ENCODE measurements around the gene ERBB4. TPM values are rescaled to one million over a fixed set of nuclear protein-coding genes. Genes with fewer than 3 reads are reported as not detected.

The ERBB4 gene
- total RNA-seq, 1 donor from 2014 or later = 1.2 TPM

GRCh38 chr2:211877061-211877460 is 661.5 kb downstream of the ERBB4 start:
- Histone ChIP-seq H2AFZ (ENCODE audit: low read depth, low read length) (peak overlapping the region; percentile 11), H3K79me2 (ENCODE audit: insufficient read depth, low read length) (no peaks in the 10 kb centered on the region), H3K4me3 (ENCODE audit: insufficient read depth, low read depth, low read length) (no peak overlapping the region), H3K9me3 (ENCODE audit: insufficient read depth, low read depth, low read length) (no peaks in the 10 kb centered on the region), H3K4me1 (ENCODE audit: insufficient read depth, low read length) (no peaks in the 10 kb centered on the region), H3K4me2 (ENCODE audit: low read length) (no peak overlapping the region), H3K36me3 (ENCODE audit: insufficient read depth, low read length) (no peaks in the 10 kb centered on the region), H3K27ac (ENCODE audit: low read depth, low read length) (no peak overlapping the region), H4K20me1 (ENCODE audit: insufficient read depth, low read length) (no peaks in the 10 kb centered on the region), H3K9ac (ENCODE audit: low read length) (no peak overlapping the region), H3K27me3 (ENCODE audit: insufficient read depth, low read length) (no peaks in the 10 kb centered on the region)
- no peaks in the 10 kb centered on the region for H3K36me3 Mint-ChIP-seq (ENCODE audit: low read depth, unreplicated experiment)
- H3K27ac Mint-ChIP-seq (ENCODE audit: unreplicated experiment) = no peak overlapping the region
- no peaks in the 10 kb centered on the region for H3K9me3 Mint-ChIP-seq (ENCODE audit: unreplicated experiment)
- H3K27me3 Mint-ChIP-seq (ENCODE audit: low read depth, unreplicated experiment) = no peaks in the 10 kb centered on the region
- FAIRE-seq (no peak), DNase-seq (ENCODE audit: low read depth) (peak; percentile 2)
- H3K4me3 Mint-ChIP-seq (ENCODE audit: unreplicated experiment) = no peak overlapping the region
- peaks cover 2% of the 10 kb centered on the region for H3K4me1 Mint-ChIP-seq (ENCODE audit: low read depth, unreplicated experiment)
- TF ChIP-seq CTCF (IDR thresholded peaks at IDR 0.05; ENCODE audit: insufficient read depth, low read depth, low read length) = no peak
- TF ChIP-seq EZH2 (IDR thresholded peaks at IDR 0.05; ENCODE audit: insufficient read depth, low read length) = no peak

GRCh38 chr2:211875488-211875887 is 663.1 kb downstream of the ERBB4 start:
- Mint-ChIP-seq H3K27me3 (ENCODE audit: low read depth, unreplicated experiment) (no peaks in the 10 kb centered on the region), H3K27ac (ENCODE audit: unreplicated experiment) (no peak overlapping the region), H3K4me1 (ENCODE audit: low read depth, unreplicated experiment) (peaks cover 2% of the 10 kb centered on the region), H3K36me3 (ENCODE audit: low read depth, unreplicated experiment) (no peaks in the 10 kb centered on the region), H3K4me3 (ENCODE audit: unreplicated experiment) (no peak overlapping the region), H3K9me3 (ENCODE audit: unreplicated experiment) (no peaks in the 10 kb centered on the region)
- Histone ChIP-seq H3K4me1 (ENCODE audit: insufficient read depth, low read length) (no peaks in the 10 kb centered on the region), H3K79me2 (ENCODE audit: insufficient read depth, low read length) (no peaks in the 10 kb centered on the region), H3K4me3 (ENCODE audit: insufficient read depth, low read depth, low read length) (no peak overlapping the region), H3K4me2 (ENCODE audit: low read length) (no peak overlapping the region), H3K27ac (ENCODE audit: low read depth, low read length) (no peak overlapping the region), H3K9ac (ENCODE audit: low read length) (no peak overlapping the region), H3K27me3 (ENCODE audit: insufficient read depth, low read length) (no peaks in the 10 kb centered on the region), H3K9me3 (ENCODE audit: insufficient read depth, low read depth, low read length) (no peaks in the 10 kb centered on the region), H4K20me1 (ENCODE audit: insufficient read depth, low read length) (no peaks in the 10 kb centered on the region), H3K36me3 (ENCODE audit: insufficient read depth, low read length) (no peaks in the 10 kb centered on the region), H2AFZ (ENCODE audit: low read depth, low read length) (no peak overlapping the region)
- no peak for TF ChIP-seq EZH2 (IDR thresholded peaks at IDR 0.05; ENCODE audit: insufficient read depth, low read length)
- no peak for TF ChIP-seq CTCF (IDR thresholded peaks at IDR 0.05; ENCODE audit: insufficient read depth, low read depth, low read length)
- FAIRE-seq = no peak
- DNase-seq (ENCODE audit: low read depth) = no peak

GRCh38 chr2:211868996-211869533 is 669.5 kb downstream of the ERBB4 start:
- H3K9ac ChIP-seq (ENCODE audit: low read length) = no peak overlapping the region
- H3K4me3 Mint-ChIP-seq (ENCODE audit: unreplicated experiment) = no peak overlapping the region

More at GRCh38 chr2:211868996-211869533, 669.5 kb downstream of the ERBB4 start:
- Histone ChIP-seq H2AFZ (ENCODE audit: low read depth, low read length) (no peak overlapping the region), H4K20me1 (ENCODE audit: insufficient read depth, low read length) (no peaks in the 10 kb centered on the region), H3K79me2 (ENCODE audit: insufficient read depth, low read length) (no peaks in the 10 kb centered on the region), H3K27ac (ENCODE audit: low read depth, low read length) (no peak overlapping the region), H3K9me3 (ENCODE audit: insufficient read depth, low read depth, low read length) (no peaks in the 10 kb centered on the region), H3K4me3 (ENCODE audit: insufficient read depth, low read depth, low read length) (no peak overlapping the region), H3K4me2 (ENCODE audit: low read length) (no peak overlapping the region), H3K4me1 (ENCODE audit: insufficient read depth, low read length) (no peaks in the 10 kb centered on the region), H3K27me3 (ENCODE audit: insufficient read depth, low read length) (no peaks in the 10 kb centered on the region), H3K36me3 (ENCODE audit: insufficient read depth, low read length) (no peaks in the 10 kb centered on the region)
- Mint-ChIP-seq H3K27me3 (ENCODE audit: low read depth, unreplicated experiment) (no peaks in the 10 kb centered on the region), H3K36me3 (ENCODE audit: low read depth, unreplicated experiment) (no peaks in the 10 kb centered on the region), H3K27ac (ENCODE audit: unreplicated experiment) (no peak overlapping the region), H3K9me3 (ENCODE audit: unreplicated experiment) (no peaks in the 10 kb centered on the region), H3K4me1 (ENCODE audit: low read depth, unreplicated experiment) (peaks cover 12% of the 10 kb centered on the region)
- FAIRE-seq = no peak
- no peak for DNase-seq (ENCODE audit: low read depth)
- TF ChIP-seq EZH2 (IDR thresholded peaks at IDR 0.05; ENCODE audit: insufficient read depth, low read length) (no peak), CTCF (IDR thresholded peaks at IDR 0.05; ENCODE audit: insufficient read depth, low read depth, low read length) (no peak)

Data from astrocyte (in vitro differentiated cells and primary cell).